Keratinocyte (primary cell): Measurements from ENCODE around the gene RFESD. TPM values are rescaled to one million over a fixed set of nuclear protein-coding genes. Genes with fewer than 3 reads are reported as not detected.

ENCODE experiments used
- DNase-seq: peaks from one replicate; pipeline ENCODE4 v3.0.0-alpha.2; 2011; ENCODE audit warnings: low read depth, missing footprints, low spot score
- FAIRE-seq: peaks from 2 replicates; lab custom pipeline; 2011; peaks lifted over from hg19 to GRCh38; lab: Jason Lieb, UNC
- H2AFZ ChIP-seq: 2 replicates; pipeline ENCODE4 v1.6.0; 2012; ENCODE audit warnings: low read length, control low read depth, inconsistent platforms; ENCODE audit not compliant: control insufficient read depth
- H3K27ac ChIP-seq: 2 replicates; pipeline ENCODE4 v1.5.1; 2011; ENCODE audit warnings: low read length; ENCODE audit not compliant: control insufficient read depth, insufficient read depth
- H3K27me3 ChIP-seq: 3 replicates; pipeline ENCODE4 v1.6.0; 2011; ENCODE audit warnings: low read length; ENCODE audit not compliant: control insufficient read depth, insufficient read depth; ENCODE audit errors: extremely low read depth
- H3K36me3 ChIP-seq, 2 experiments: 2 replicates in 1 of 2; 3 replicates in 1 of 2; pipeline ENCODE4 v1.5.1; 2011; ENCODE audit warnings: low read length in 2 of 2, mild to moderate bottlenecking in 1 of 2; ENCODE audit not compliant: control insufficient read depth in 2 of 2, insufficient read depth in 2 of 2; ENCODE audit errors: extremely low read depth in 1 of 2
- H3K4me1 ChIP-seq: 3 replicates; pipeline ENCODE4 v1.5.1; 2011; ENCODE audit warnings: low read length; ENCODE audit not compliant: control insufficient read depth, insufficient read depth; ENCODE audit errors: extremely low read depth
- H3K4me2 ChIP-seq: 3 replicates; pipeline ENCODE4 v1.6.0; 2011; ENCODE audit warnings: low read depth, low read length; ENCODE audit not compliant: control insufficient read depth, insufficient read depth; ENCODE audit errors: extremely low read depth
- H3K4me3 ChIP-seq, 3 experiments: fragments of 200-600 bp in 1 of 3; sonication (generic) in 1 of 3; 2 replicates in 2 of 3; 3 replicates in 1 of 3; pipeline ENCODE4 v1.5.1; 2011 to 2016; ENCODE audit warnings: low read length in 3 of 3, mild to moderate bottlenecking in 3 of 3, control low read depth in 2 of 3, inconsistent platforms in 1 of 3, low read depth in 1 of 3, mixed read lengths in 1 of 3, mixed run types in 1 of 3, moderate library complexity in 1 of 3; ENCODE audit not compliant: control insufficient read depth in 2 of 3, insufficient read depth in 2 of 3; ENCODE audit errors: extremely low read depth in 1 of 3
- H3K79me2 ChIP-seq: 2 replicates; pipeline ENCODE4 v1.6.0; 2012; ENCODE audit warnings: low read length; ENCODE audit not compliant: control insufficient read depth, insufficient read depth
- H3K9ac ChIP-seq: 3 replicates; pipeline ENCODE4 v1.6.0; 2011; ENCODE audit warnings: low read length; ENCODE audit not compliant: control insufficient read depth, insufficient read depth; ENCODE audit errors: extremely low read depth
- H3K9me1 ChIP-seq: 3 replicates; pipeline ENCODE4 v1.6.0; 2011; ENCODE audit warnings: low read length; ENCODE audit not compliant: control insufficient read depth, insufficient read depth; ENCODE audit errors: extremely low read depth
- H3K9me3 ChIP-seq: 2 replicates; pipeline ENCODE4 v1.5.1; 2012; ENCODE audit warnings: low read depth, low read length; ENCODE audit not compliant: control insufficient read depth
- H4K20me1 ChIP-seq: 3 replicates; pipeline ENCODE4 v1.6.0; 2011; ENCODE audit warnings: low read length; ENCODE audit not compliant: control insufficient read depth, insufficient read depth; ENCODE audit errors: extremely low read depth
- EZH2 ChIP-seq: IDR thresholded peaks from one replicate; pipeline ENCODE4 v1.6.1; 2012; ENCODE audit warnings: inconsistent platforms, mild to moderate bottlenecking, low read length, moderate library complexity
- dilution Hi-C: fragments of 300-500 bp; cut with MboI; formaldehyde crosslinking; loops from one replicate; pipeline ENCODE4 v1.7.0; 2020; ENCODE audit warnings: low sequenced_read_pairs; ENCODE audit not compliant: extremely low pct_ligation_motif_present
- polyA plus RNA-seq, 5 experiments: library from polyadenylated mRNA; depleted of rRNA in 3 of 5; stranded (reverse) in 3 of 5; stranded (forward) in 1 of 5; unstranded in 1 of 5; fragments of >200 nt; gene quantifications; 1 replicate in 1 of 5; 2 replicates in 3 of 5; 3 replicates in 1 of 5; pipeline versions ENCODE4 v1.2.1 to v1.2.3, GENCODE V29; 2011 to 2012; ENCODE audit warnings: missing spikeins in 2 of 5, low read depth in 1 of 5, low replicate concordance in 1 of 5
- TF ChIP-seq, protein P1 (sequence below), 3 experiments: IDR thresholded peaks in 1 of 3; conservative IDR thresholded peaks in 1 of 3; optimal IDR thresholded peaks in 1 of 3; 2 replicates in 2 of 3; 3 replicates in 1 of 3; pipeline versions ENCODE3 to v1.5.1; 2011; ENCODE audit warnings: low read length in 3 of 3, mild to moderate bottlenecking in 3 of 3, moderate library complexity in 2 of 3, control low read depth in 1 of 3, inconsistent platforms in 1 of 3; ENCODE audit not compliant: insufficient read depth in 2 of 3; ENCODE audit errors: extremely low read depth in 1 of 3

RFESD gene
- polyA plus RNA-seq, 1 donor (not counting 4 experiments of a cell fraction or from before 2014, with no cell fraction given): 3.5 TPM

- Histone ChIP-seq H3K9me3 (no peaks in the 10 kb centered on the region), H3K4me2 (no peak overlapping the region), H3K79me2 (no peaks in the 10 kb centered on the region), H3K9me1 (no peaks in the 10 kb centered on the region), H3K27me3 (no peaks in the 10 kb centered on the region), H3K27ac (no peak overlapping the region), H3K4me1 (no peaks in the 10 kb centered on the region), H3K36me3 (no peaks in the 10 kb centered on the region), H3K4me3 (no peak overlapping the region), H3K9ac (no peak overlapping the region), H2AFZ (no peak overlapping the region), H4K20me1 (no peaks in the 10 kb centered on the region)
- DNase-seq: no peak
- TF ChIP-seq, protein P1, sequence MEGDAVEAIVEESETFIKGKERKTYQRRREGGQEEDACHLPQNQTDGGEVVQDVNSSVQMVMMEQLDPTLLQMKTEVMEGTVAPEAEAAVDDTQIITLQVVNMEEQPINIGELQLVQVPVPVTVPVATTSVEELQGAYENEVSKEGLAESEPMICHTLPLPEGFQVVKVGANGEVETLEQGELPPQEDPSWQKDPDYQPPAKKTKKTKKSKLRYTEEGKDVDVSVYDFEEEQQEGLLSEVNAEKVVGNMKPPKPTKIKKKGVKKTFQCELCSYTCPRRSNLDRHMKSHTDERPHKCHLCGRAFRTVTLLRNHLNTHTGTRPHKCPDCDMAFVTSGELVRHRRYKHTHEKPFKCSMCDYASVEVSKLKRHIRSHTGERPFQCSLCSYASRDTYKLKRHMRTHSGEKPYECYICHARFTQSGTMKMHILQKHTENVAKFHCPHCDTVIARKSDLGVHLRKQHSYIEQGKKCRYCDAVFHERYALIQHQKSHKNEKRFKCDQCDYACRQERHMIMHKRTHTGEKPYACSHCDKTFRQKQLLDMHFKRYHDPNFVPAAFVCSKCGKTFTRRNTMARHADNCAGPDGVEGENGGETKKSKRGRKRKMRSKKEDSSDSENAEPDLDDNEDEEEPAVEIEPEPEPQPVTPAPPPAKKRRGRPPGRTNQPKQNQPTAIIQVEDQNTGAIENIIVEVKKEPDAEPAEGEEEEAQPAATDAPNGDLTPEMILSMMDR (optimal IDR thresholded peaks at IDR 0.05 in 1 of 3, IDR thresholded peaks at IDR 0.05 in 1 of 3, conservative IDR thresholded peaks at IDR 0.05 in 1 of 3; ENCODE audit: extremely low read depth in 1 of 3, insufficient read depth in 2 of 3, low read length in 3 of 3): no peak
- no peak for TF ChIP-seq EZH2
- no peak for FAIRE-seq
- dilution Hi-C loops: no loop called here
Measured at GRCh38 chr5:95671826-95672225, 25.2 kb downstream of the RFESD start.

DNA sequence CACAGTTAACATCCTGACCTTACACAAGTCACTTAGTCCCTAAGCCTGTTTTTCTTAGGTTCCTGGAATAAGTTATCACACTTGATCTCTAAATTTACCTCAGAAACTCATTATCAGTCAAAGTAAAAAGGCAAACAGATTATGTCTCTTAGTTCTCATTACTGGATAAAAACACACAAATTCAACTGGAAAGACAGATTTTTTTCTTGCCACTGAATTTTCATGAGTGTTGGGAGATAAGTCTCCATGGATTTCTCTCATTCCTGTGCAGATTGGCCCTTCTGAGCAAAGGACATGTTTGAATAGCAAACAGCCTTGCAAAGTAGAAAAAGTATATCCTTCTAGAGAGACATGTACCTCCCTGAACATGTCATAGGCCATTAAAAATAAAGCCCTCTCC lies 26.1 kb downstream of the RFESD start:
- DNase-seq (no peak), FAIRE-seq (no peak)
- Histone ChIP-seq H3K4me2 (no peak overlapping the region), H3K79me2 (no peaks in the 10 kb centered on the region), H3K4me1 (no peaks in the 10 kb centered on the region), H3K9ac (no peak overlapping the region), H3K27ac (no peak overlapping the region), H3K9me3 (no peaks in the 10 kb centered on the region), H3K4me3 (no peak overlapping the region), H3K9me1 (no peaks in the 10 kb centered on the region), H2AFZ (no peak overlapping the region), H4K20me1 (no peaks in the 10 kb centered on the region), H3K36me3 (no peaks in the 10 kb centered on the region), H3K27me3 (no peaks in the 10 kb centered on the region)
- dilution Hi-C loops: no loop called here
- TF ChIP-seq, protein P1 (optimal IDR thresholded peaks at IDR 0.05 in 1 of 3, IDR thresholded peaks at IDR 0.05 in 1 of 3, conservative IDR thresholded peaks at IDR 0.05 in 1 of 3; ENCODE audit: extremely low read depth in 1 of 3, insufficient read depth in 2 of 3, low read length in 3 of 3): no peak
- TF ChIP-seq EZH2: no peak
